MM.1S (cell line): Measurements from ENCODE around the gene ALLC.

ENCODE experiments used
- DNase-seq: peaks from one replicate; pipeline ENCODE4 v3.0.0-alpha.2; 2015
- H2AFZ ChIP-seq: fragments of 300-600 bp; sonication (generic); 2 replicates; pipeline ENCODE4 v1.6.0; 2016; ENCODE audit warnings: antibody characterized with exemption, low read length
- H3F3A ChIP-seq: fragments of 300-600 bp; sonication (generic); 2 replicates; pipeline ENCODE4 v1.6.1; 2016; ENCODE audit warnings: mild to moderate bottlenecking, antibody characterized with exemption, low read length, moderate library complexity, mixed read lengths; ENCODE audit not compliant: insufficient read depth
- H3K27ac ChIP-seq: fragments of 300-600 bp; sonication (generic); 2 replicates; pipeline ENCODE4 v1.5.1; 2016; ENCODE audit warnings: mild to moderate bottlenecking, low read length
- H3K27me3 ChIP-seq: fragments of 300-600 bp; sonication (generic); replicated peaks from 2 replicates; pipeline ENCODE4 v1.6.0; 2016; ENCODE audit warnings: low read length; ENCODE audit not compliant: insufficient read depth
- H3K36me3 ChIP-seq: fragments of 300-600 bp; sonication (generic); replicated peaks from 2 replicates; pipeline ENCODE4 v1.6.1; 2016; ENCODE audit warnings: mild to moderate bottlenecking, low read length, mixed read lengths; ENCODE audit not compliant: insufficient read depth
- H3K4me1 ChIP-seq: fragments of 300-600 bp; sonication (generic); 2 replicates; pipeline ENCODE4 v1.6.1; 2016; ENCODE audit warnings: low read length, mixed read lengths
- H3K4me2 ChIP-seq: fragments of 300-600 bp; sonication (generic); 2 replicates; pipeline ENCODE4 v1.6.0; 2016; ENCODE audit warnings: low read depth, low read length
- H3K4me3 ChIP-seq: fragments of 300-600 bp; sonication (generic); 2 replicates; pipeline ENCODE4 v1.5.1; 2016; ENCODE audit warnings: low read length, mixed read lengths
- H3K79me2 ChIP-seq: fragments of 300-600 bp; sonication (generic); 2 replicates; pipeline ENCODE4 v1.6.1; 2016; ENCODE audit warnings: mixed run types, low read length, mixed read lengths
- H3K9ac ChIP-seq: fragments of 300-600 bp; sonication (generic); 2 replicates; pipeline ENCODE4 v1.6.1; 2016; ENCODE audit warnings: low read length, mixed read lengths
- H3K9me2 ChIP-seq: fragments of 300-600 bp; sonication (generic); replicated peaks from 2 replicates; pipeline ENCODE4 v1.6.1; 2016; ENCODE audit warnings: mild to moderate bottlenecking, low read length, mixed read lengths; ENCODE audit not compliant: insufficient read depth
- H3K9me3 ChIP-seq: fragments of 300-600 bp; sonication (generic); replicated peaks from 2 replicates; pipeline ENCODE4 v1.6.1; 2016; ENCODE audit warnings: mild to moderate bottlenecking, low read length, mixed read lengths; ENCODE audit not compliant: insufficient read depth
- H4K20me1 ChIP-seq: fragments of 300-600 bp; sonication (generic); 2 replicates; pipeline ENCODE4 v1.6.1; 2016; ENCODE audit warnings: mild to moderate bottlenecking, low read length, moderate library complexity, mixed read lengths; ENCODE audit not compliant: insufficient read depth
- CTCF ChIP-seq: fragments of 300-600 bp; sonication (generic); IDR thresholded peaks from 2 replicates; pipeline ENCODE4 v1.5.1; 2016; ENCODE audit warnings: antibody characterized with exemption, low read length, mixed read lengths
- EZH2 ChIP-seq: fragments of 300-600 bp; sonication (generic); optimal IDR thresholded peaks from 2 replicates; pipeline ENCODE3; 2017; ENCODE audit warnings: low read depth, mild to moderate bottlenecking, antibody characterized with exemption, low read length, mixed read lengths
- EZH2phosphoT487 ChIP-seq: fragments of 300-600 bp; sonication (generic); IDR thresholded peaks from 2 replicates; pipeline ENCODE4 v1.6.1; 2018; ENCODE audit warnings: antibody characterized with exemption, low read length

The ALLC gene

GRCh38 chr2:3652896-3653625 is 4.9 kb upstream of the ALLC start:
- no peaks in the 10 kb centered on the region for H4K20me1 ChIP-seq
- H3K9ac ChIP-seq = no peak overlapping the region
- H3K27me3 ChIP-seq = no peaks in the 10 kb centered on the region
- no peaks in the 10 kb centered on the region for H3F3A ChIP-seq
- H3K36me3 ChIP-seq = no peaks in the 10 kb centered on the region
- H3K9me3 ChIP-seq = no peaks in the 10 kb centered on the region
- DNase-seq = no peak
- no peak overlapping the region for H3K4me3 ChIP-seq
- no peak overlapping the region for H3K4me2 ChIP-seq
- no peak overlapping the region for H3K27ac ChIP-seq
- no peaks in the 10 kb centered on the region for H3K4me1 ChIP-seq
- no peak overlapping the region for H2AFZ ChIP-seq
- TF ChIP-seq CTCF = no peak
- TF ChIP-seq EZH2phosphoT487 = no peak
- no peaks in the 10 kb centered on the region for H3K79me2 ChIP-seq
- no peaks in the 10 kb centered on the region for H3K9me2 ChIP-seq

- H3K9me3 ChIP-seq = no peaks in the 10 kb centered on the region
- H3K4me3 ChIP-seq = no peak overlapping the region
- H3K9me2 ChIP-seq = no peaks in the 10 kb centered on the region
- H3K4me1 ChIP-seq = no peaks in the 10 kb centered on the region
- H3K27ac ChIP-seq = no peak overlapping the region
- H3K9ac ChIP-seq = no peak overlapping the region
- no peaks in the 10 kb centered on the region for H3K79me2 ChIP-seq
- no peak overlapping the region for H3K4me2 ChIP-seq
- H3F3A ChIP-seq = no peaks in the 10 kb centered on the region
- no peak for DNase-seq
- no peak overlapping the region for H2AFZ ChIP-seq
- no peaks in the 10 kb centered on the region for H3K36me3 ChIP-seq
- H3K27me3 ChIP-seq = no peaks in the 10 kb centered on the region
- TF ChIP-seq CTCF (no peak), EZH2phosphoT487 (no peak), EZH2 (no peak)
- H4K20me1 ChIP-seq = no peaks in the 10 kb centered on the region
Measured at GRCh38 chr2:3654011-3654410, 4.0 kb upstream of the ALLC start.

- no peak overlapping the region for H3K4me2 ChIP-seq
- no peaks in the 10 kb centered on the region for H3K36me3 ChIP-seq
- TF ChIP-seq EZH2 (no peak), CTCF (no peak), EZH2phosphoT487 (no peak)
- no peaks in the 10 kb centered on the region for H3K27me3 ChIP-seq
- H3K9me2 ChIP-seq = no peaks in the 10 kb centered on the region
- H3F3A ChIP-seq = no peaks in the 10 kb centered on the region
- no peak overlapping the region for H3K9ac ChIP-seq
- no peak overlapping the region for H3K27ac ChIP-seq
- no peaks in the 10 kb centered on the region for H4K20me1 ChIP-seq
- no peaks in the 10 kb centered on the region for H3K9me3 ChIP-seq
- H2AFZ ChIP-seq = no peak overlapping the region
- DNase-seq = no peak
- H3K4me1 ChIP-seq = no peaks in the 10 kb centered on the region
- H3K4me3 ChIP-seq = no peak overlapping the region
- H3K79me2 ChIP-seq = no peaks in the 10 kb centered on the region
Measured at GRCh38 chr2:3654531-3655225, 3.3 kb upstream of the ALLC start.
